ENCODE data around the gene ADPRS.

The ADPRS gene

GRCh38 chr1:36088265-36088576, 471 bp upstream of the ADPRS start:
- FAIRE-seq = no peak

GRCh38 chr1:36089393-36090121, 865 bp downstream of the ADPRS start:
- no peak for FAIRE-seq

- no peak for FAIRE-seq
Observed at GRCh38 chr1:36091141-36091540, 2.4 kb downstream of the ADPRS start.

- no peak for FAIRE-seq
Observed at GRCh38 chr1:36091698-36092097, 3.0 kb downstream of the ADPRS start.

GRCh38 chr1:36092166-36092797, 3.6 kb downstream of the ADPRS start:
- FAIRE-seq = no peak

- FAIRE-seq = no peak
Observed at GRCh38 chr1:36092798-36093185, 4.1 kb downstream of the ADPRS start.

GRCh38 chr1:36093226-36093625, 4.5 kb downstream of the ADPRS start:
- no peak for FAIRE-seq

GRCh38 chr1:36093929-36094328, 5.2 kb downstream of the ADPRS start:
- no peak for FAIRE-seq

GRCh38 chr1:36094621-36095061, 5.9 kb downstream of the ADPRS start:
- FAIRE-seq = no peak

GRCh38 chr1:36095760-36096405, 7.2 kb downstream of the ADPRS start:
- FAIRE-seq = no peak

GRCh38 chr1:36096500-36097432, 8.1 kb downstream of the ADPRS start:
- no peak for FAIRE-seq

- no peak for FAIRE-seq
Observed at GRCh38 chr1:36097693-36098585, 9.2 kb downstream of the ADPRS start.

GRCh38 chr1:36098650-36099365, 10.1 kb downstream of the ADPRS start:
- FAIRE-seq = no peak

GRCh38 chr1:36099681-36100341, 11.1 kb downstream of the ADPRS start:
- no peak for FAIRE-seq

GRCh38 chr1:36100376-36100775, 11.7 kb downstream of the ADPRS start:
- FAIRE-seq = no peak

GRCh38 chr1:36101546-36101945, 12.9 kb downstream of the ADPRS start:
- FAIRE-seq = no peak

- no peak for FAIRE-seq
Observed at GRCh38 chr1:36106269-36106668, 17.6 kb downstream of the ADPRS start.

- no peak for FAIRE-seq
Observed at GRCh38 chr1:36107394-36107793, 18.7 kb downstream of the ADPRS start.

- no peak for FAIRE-seq
Observed at GRCh38 chr1:36108314-36108713, 19.6 kb downstream of the ADPRS start.

GRCh38 chr1:36109041-36109679, 20.5 kb downstream of the ADPRS start:
- FAIRE-seq = no peak

Data from A204.1 (cell line).